H9 (cell line): ENCODE measurements around the gene HOXD8. TPM values are rescaled to one million over a fixed set of nuclear protein-coding genes. Genes with fewer than 3 reads are reported as not detected.

ENCODE experiments used
- DNase-seq: peaks from one replicate; pipeline ENCODE4 v3.0.0-alpha.2; 2017
- H2AFZ ChIP-seq: one replicate; pipeline ENCODE4 v1.6.1; 2013; ENCODE audit warnings: mild to moderate bottlenecking, low read length, control low read depth, moderate library complexity
- H2AK5ac ChIP-seq: 2 replicates; pipeline ENCODE4 v1.6.1; 2013; ENCODE audit warnings: low read length, control low read depth, mixed read lengths; ENCODE audit not compliant: insufficient read length
- H2BK120ac ChIP-seq: one replicate; pipeline ENCODE4 v1.6.1; 2013; ENCODE audit warnings: low read depth, mild to moderate bottlenecking, low read length, control low read depth, inconsistent platforms; ENCODE audit not compliant: poor library complexity, severe bottlenecking
- H2BK12ac ChIP-seq: 2 replicates; pipeline ENCODE4 v1.6.1; 2013; ENCODE audit warnings: low read length, control low read depth, mixed read lengths, low read depth; ENCODE audit not compliant: insufficient read length
- H2BK15ac ChIP-seq: 2 replicates; pipeline ENCODE4 v1.6.1; 2013; ENCODE audit warnings: low read depth, low read length, control low read depth
- H2BK20ac ChIP-seq: one replicate; pipeline ENCODE4 v1.6.1; 2013; ENCODE audit warnings: low read depth, mild to moderate bottlenecking, low read length, control low read depth, inconsistent platforms; ENCODE audit not compliant: poor library complexity, severe bottlenecking
- H2BK5ac ChIP-seq: 2 replicates; pipeline ENCODE4 v1.6.1; 2013; ENCODE audit warnings: low read length, control low read depth, mixed read lengths; ENCODE audit not compliant: insufficient read length
- H3K14ac ChIP-seq: 2 replicates; pipeline ENCODE4 v1.6.1; 2013; ENCODE audit warnings: low read length, control low read depth; ENCODE audit not compliant: insufficient read depth
- H3K18ac ChIP-seq: 2 replicates; pipeline ENCODE4 v1.6.1; 2013; ENCODE audit warnings: low read depth, mild to moderate bottlenecking, mixed read lengths, low read length, control low read depth; ENCODE audit not compliant: insufficient read length
- H3K23ac ChIP-seq: 2 replicates; pipeline ENCODE4 v1.6.1; 2013; ENCODE audit warnings: low read length, control low read depth, mixed read lengths, low read depth; ENCODE audit not compliant: insufficient read length
- H3K23me2 ChIP-seq: 2 replicates; pipeline ENCODE4 v1.6.1; 2013; ENCODE audit warnings: low read depth, mild to moderate bottlenecking, mixed read lengths, low read length, control low read depth; ENCODE audit not compliant: insufficient read length, poor library complexity, severe bottlenecking
- H3K27ac ChIP-seq: 2 replicates; pipeline ENCODE4 v1.5.1; 2013; ENCODE audit warnings: low read length, control low read depth, mixed read lengths, low read depth; ENCODE audit not compliant: insufficient read length
- H3K27me3 ChIP-seq: 2 replicates; pipeline ENCODE4 v1.6.1; 2013; ENCODE audit warnings: low read length, control low read depth, inconsistent platforms; ENCODE audit not compliant: insufficient read depth
- H3K4ac ChIP-seq: 2 replicates; pipeline ENCODE4 v1.6.1; 2013; ENCODE audit warnings: low read depth, mild to moderate bottlenecking, control low read depth, inconsistent platforms, low read length, moderate library complexity
- H3K4me1 ChIP-seq: 2 replicates; pipeline ENCODE4 v1.6.1; 2013; ENCODE audit warnings: low read length, control low read depth, inconsistent platforms; ENCODE audit not compliant: insufficient read depth
- H3K4me2 ChIP-seq: 2 replicates; pipeline ENCODE4 v1.6.1; 2013; ENCODE audit warnings: low read length, control low read depth, mixed read lengths; ENCODE audit not compliant: insufficient read length, insufficient read depth
- H3K56ac ChIP-seq: 2 replicates; pipeline ENCODE4 v1.6.1; 2013; ENCODE audit warnings: low read depth, mild to moderate bottlenecking, mixed read lengths, low read length, control low read depth; ENCODE audit not compliant: insufficient read length
- H3K79me1 ChIP-seq: 2 replicates; pipeline ENCODE4 v1.6.1; 2013; ENCODE audit warnings: low read depth, mild to moderate bottlenecking, moderate library complexity, low read length, control low read depth, inconsistent platforms; ENCODE audit not compliant: insufficient read depth, poor library complexity, severe bottlenecking
- H3K79me2 ChIP-seq: 2 replicates; pipeline ENCODE4 v1.6.1; 2013; ENCODE audit warnings: low read length, control low read depth, inconsistent platforms; ENCODE audit not compliant: insufficient read depth
- H3K9ac ChIP-seq: 2 replicates; pipeline ENCODE4 v1.6.1; 2013; ENCODE audit warnings: low read length, control low read depth, mixed read lengths; ENCODE audit not compliant: insufficient read length; ENCODE audit errors: extremely low read depth
- H3K9me3 ChIP-seq: one replicate; pipeline ENCODE4 v1.6.1; 2013; ENCODE audit warnings: low read depth, low read length, inconsistent platforms; ENCODE audit not compliant: control insufficient read depth
- H3T11ph ChIP-seq: one replicate; pipeline ENCODE4 v1.6.1; 2013; ENCODE audit warnings: mild to moderate bottlenecking, low read length, control low read depth, inconsistent platforms
- H4K20me1 ChIP-seq: one replicate; pipeline ENCODE4 v1.6.1; 2013; ENCODE audit not compliant: control insufficient read depth, insufficient read length, insufficient read depth
- H4K5ac ChIP-seq: 2 replicates; pipeline ENCODE4 v1.6.1; 2013; ENCODE audit warnings: low read depth, mild to moderate bottlenecking, mixed read lengths, low read length, control low read depth; ENCODE audit not compliant: insufficient read length
- H4K8ac ChIP-seq: replicated peaks from 2 replicates; pipeline ENCODE4 v1.6.1; 2013; ENCODE audit warnings: low read length, control low read depth, mixed read lengths, low read depth; ENCODE audit not compliant: insufficient read length
- H4K91ac ChIP-seq: 2 replicates; pipeline ENCODE4 v1.6.1; 2013; ENCODE audit warnings: low read depth, mild to moderate bottlenecking, moderate library complexity, mixed read lengths, low read length, control low read depth; ENCODE audit not compliant: insufficient read length
- H3K27ac Mint-ChIP-seq, 3 experiments: 2 replicates in 2 of 3; 3 replicates in 1 of 3; pipeline ENCODE4 v1.8.0; 2020 to 2021; ENCODE audit warnings: mixed read lengths in 3 of 3, mild to moderate bottlenecking in 1 of 3, moderate library complexity in 1 of 3
- H3K27me3 Mint-ChIP-seq: 2 replicates; pipeline ENCODE4 v1.8.0; 2021; ENCODE audit warnings: low read depth, mild to moderate bottlenecking, moderate library complexity, mixed read lengths
- H3K36me3 Mint-ChIP-seq, 3 experiments: 2 replicates in 2 of 3; 3 replicates in 1 of 3; pipeline ENCODE4 v1.8.0; 2020 to 2021; ENCODE audit warnings: low read depth in 3 of 3, mixed read lengths in 3 of 3; ENCODE audit not compliant: insufficient read depth in 1 of 3
- H3K4me1 Mint-ChIP-seq, 2 experiments: 2 replicates each; pipeline ENCODE4 v1.8.0; 2020; ENCODE audit warnings: mixed read lengths in 2 of 2
- H3K4me3 Mint-ChIP-seq, 2 experiments: 2 replicates in 1 of 2; 3 replicates in 1 of 2; pipeline ENCODE4 v1.8.0; 2020 to 2021; ENCODE audit warnings: mild to moderate bottlenecking in 2 of 2, mixed read lengths in 2 of 2, moderate library complexity in 1 of 2
- H3K9me3 Mint-ChIP-seq, 2 experiments: 2 replicates in 1 of 2; 3 replicates in 1 of 2; pipeline ENCODE4 v1.8.0; 2020; ENCODE audit warnings: mild to moderate bottlenecking in 2 of 2, mixed read lengths in 2 of 2, moderate library complexity in 1 of 2
- WGBS: extraction: QIAGEN DNeasy Blood & Tissue Kit; methylation state at CpG from one replicate; pipeline ENCODE4 v1.1.7; 2013; ENCODE audit warnings: missing lambda C conversion rate, low lambda C conversion rate, mixed read lengths; ENCODE audit not compliant: insufficient read length; ENCODE audit errors: extremely low coverage; 5-methylcytosine and 5-hydroxymethylcytosine counted together
- total RNA-seq: library from RNA; stranded (reverse); gene quantifications from 2 replicates; pipeline ENCODE4 v1.2.1, GENCODE V29; 2021
- TF ChIP-seq, protein P1 (sequence below): fragments of 200-600 bp; sonication (generic); conservative IDR thresholded peaks from 3 replicates; pipeline ENCODE4 v1.8.0; 2021; ENCODE audit warnings: antibody characterized with exemption, mild to moderate bottlenecking

Gene HOXD8
- total RNA-seq, 1 experiment from 2014 or later = not detected

DNA sequence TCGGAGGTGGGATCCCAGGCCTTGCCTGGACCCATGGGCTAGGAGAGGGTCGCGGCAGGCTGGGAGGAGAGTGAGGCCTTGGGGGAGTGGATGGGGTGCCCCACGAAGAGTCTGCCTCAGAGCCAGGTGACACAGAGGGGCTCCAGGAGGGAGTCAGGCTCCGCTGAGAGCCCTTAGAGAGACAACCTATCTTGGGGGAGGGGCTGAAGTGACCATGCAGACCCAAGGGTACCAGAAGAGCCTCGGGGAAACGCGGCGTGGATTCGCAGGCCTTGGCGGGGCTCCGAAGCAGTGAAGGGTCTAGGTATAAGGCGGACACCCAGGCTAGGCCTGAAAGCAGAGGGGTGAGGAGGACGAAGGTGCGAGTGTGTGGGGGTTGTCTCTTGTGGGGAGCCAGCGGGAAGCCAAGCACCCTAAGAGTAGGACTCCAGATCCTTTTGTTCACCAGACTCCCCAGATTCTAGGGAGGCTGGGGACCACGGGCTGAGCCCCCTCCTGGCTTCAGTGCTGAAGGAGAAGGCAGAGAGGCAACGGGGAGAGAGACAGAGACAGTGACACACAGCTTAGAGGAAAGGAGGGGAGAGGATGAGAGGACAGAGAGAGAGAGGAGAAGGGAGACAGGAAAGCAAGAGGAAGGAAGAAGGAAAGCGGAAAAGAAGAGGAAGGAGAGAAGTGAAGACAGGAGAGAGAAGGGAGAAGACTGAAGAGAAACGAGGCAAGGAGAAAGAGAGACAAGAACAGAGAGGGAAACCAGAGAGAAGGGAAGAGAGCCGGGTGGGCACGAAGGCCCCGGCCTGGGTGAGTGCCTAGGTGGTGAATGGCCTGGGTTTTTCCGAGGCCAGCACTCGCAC, 23.6 kb upstream of the HOXD8 start:
- peak overlapping the region; percentile 25 to 75; a peak in 4 of 5 replicates for H3K4me3 Mint-ChIP-seq
- H3K4ac ChIP-seq = no peak overlapping the region
- H2BK12ac ChIP-seq = no peak overlapping the region
- H3K79me2 ChIP-seq = no peaks in the 10 kb centered on the region
- H4K8ac ChIP-seq = no peak overlapping the region
- H3K18ac ChIP-seq = no peak overlapping the region
- no CpG with 5 or more reads among the region's 25 CpGs for WGBS
- H3T11ph ChIP-seq = no peak overlapping the region
- H3K4me2 ChIP-seq = peak overlapping the region; percentile 18
- no peaks in the 10 kb centered on the region for H3K9me3 ChIP-seq
- H3K27ac ChIP-seq = no peak overlapping the region
- no peak overlapping the region for H4K5ac ChIP-seq
- H2BK120ac ChIP-seq = no peak overlapping the region
- no peaks in the 10 kb centered on the region; a peak in 2 of 7 replicates for H3K36me3 Mint-ChIP-seq
- no peak overlapping the region for H3K14ac ChIP-seq
- no peak overlapping the region for H3K23ac ChIP-seq
- TF ChIP-seq, protein P1, sequence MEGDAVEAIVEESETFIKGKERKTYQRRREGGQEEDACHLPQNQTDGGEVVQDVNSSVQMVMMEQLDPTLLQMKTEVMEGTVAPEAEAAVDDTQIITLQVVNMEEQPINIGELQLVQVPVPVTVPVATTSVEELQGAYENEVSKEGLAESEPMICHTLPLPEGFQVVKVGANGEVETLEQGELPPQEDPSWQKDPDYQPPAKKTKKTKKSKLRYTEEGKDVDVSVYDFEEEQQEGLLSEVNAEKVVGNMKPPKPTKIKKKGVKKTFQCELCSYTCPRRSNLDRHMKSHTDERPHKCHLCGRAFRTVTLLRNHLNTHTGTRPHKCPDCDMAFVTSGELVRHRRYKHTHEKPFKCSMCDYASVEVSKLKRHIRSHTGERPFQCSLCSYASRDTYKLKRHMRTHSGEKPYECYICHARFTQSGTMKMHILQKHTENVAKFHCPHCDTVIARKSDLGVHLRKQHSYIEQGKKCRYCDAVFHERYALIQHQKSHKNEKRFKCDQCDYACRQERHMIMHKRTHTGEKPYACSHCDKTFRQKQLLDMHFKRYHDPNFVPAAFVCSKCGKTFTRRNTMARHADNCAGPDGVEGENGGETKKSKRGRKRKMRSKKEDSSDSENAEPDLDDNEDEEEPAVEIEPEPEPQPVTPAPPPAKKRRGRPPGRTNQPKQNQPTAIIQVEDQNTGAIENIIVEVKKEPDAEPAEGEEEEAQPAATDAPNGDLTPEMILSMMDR = no peak
- no peaks in the 10 kb centered on the region for H4K20me1 ChIP-seq
- H2BK20ac ChIP-seq = no peak overlapping the region
- H3K4me1 Mint-ChIP-seq = peaks cover 14 to 38% of the 10 kb centered on the region in 2 experiments
- no peak overlapping the region for H3K56ac ChIP-seq
- H3K23me2 ChIP-seq = no peaks in the 10 kb centered on the region
- H2BK15ac ChIP-seq = no peak overlapping the region
- H2BK5ac ChIP-seq = no peak overlapping the region
- peaks cover 96% of the 10 kb centered on the region for H3K27me3 Mint-ChIP-seq
- no peak overlapping the region for H4K91ac ChIP-seq
- no peak overlapping the region for H3K27ac Mint-ChIP-seq
- no peaks in the 10 kb centered on the region for H3K4me1 ChIP-seq
- peaks cover 93% of the 10 kb centered on the region for H3K27me3 ChIP-seq
- H2AK5ac ChIP-seq = no peak overlapping the region
- peaks cover 5 to 20% of the 10 kb centered on the region in 2 experiments for H3K9me3 Mint-ChIP-seq
- H2AFZ ChIP-seq = no peak overlapping the region
- no peaks in the 10 kb centered on the region for H3K79me1 ChIP-seq
- DNase-seq = no peak
- no peak overlapping the region for H3K9ac ChIP-seq
